Measurements from ENCODE around the gene ARRDC3. TPM values are rescaled to one million over a fixed set of nuclear protein-coding genes. Genes with fewer than 3 reads are reported as not detected.

Gene ARRDC3
- total and polyA plus RNA-seq, 9 of the 15 experiments (the other 6 are each of a cell fraction or from before 2014, with no cell fraction given): 15.3 to 58.1 (median 39.4) TPM

DNA sequence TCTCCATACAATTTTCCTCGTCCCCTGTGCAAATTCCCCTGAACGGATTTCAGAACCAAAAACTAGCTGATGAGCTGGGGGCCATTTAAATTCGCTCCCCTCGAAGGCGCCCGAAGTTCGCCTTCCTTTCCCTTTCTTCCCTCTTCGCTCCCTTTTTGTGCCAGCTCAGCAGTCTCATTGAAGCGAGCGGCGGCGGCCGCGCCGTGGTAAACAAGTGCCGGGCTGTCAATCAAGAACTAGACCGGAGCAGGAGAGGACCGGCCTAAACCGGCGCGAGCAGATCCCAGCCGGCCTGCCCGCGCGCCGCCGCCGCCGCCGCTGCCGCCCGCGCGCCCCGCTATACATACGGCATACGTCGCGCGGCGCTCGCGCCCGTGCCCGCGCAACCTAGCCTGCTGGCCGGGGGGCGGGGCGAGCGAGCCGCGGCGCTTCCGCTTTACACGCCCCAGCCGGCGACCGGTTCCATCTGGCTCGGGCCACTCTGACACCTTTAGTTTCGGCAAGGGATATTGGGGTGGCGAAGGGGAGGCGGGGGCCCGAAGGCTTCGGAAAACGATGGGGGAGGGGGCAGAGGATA lies 3.1 kb downstream of the ARRDC3 start (continued):
- TF ChIP-seq, protein P1, sequence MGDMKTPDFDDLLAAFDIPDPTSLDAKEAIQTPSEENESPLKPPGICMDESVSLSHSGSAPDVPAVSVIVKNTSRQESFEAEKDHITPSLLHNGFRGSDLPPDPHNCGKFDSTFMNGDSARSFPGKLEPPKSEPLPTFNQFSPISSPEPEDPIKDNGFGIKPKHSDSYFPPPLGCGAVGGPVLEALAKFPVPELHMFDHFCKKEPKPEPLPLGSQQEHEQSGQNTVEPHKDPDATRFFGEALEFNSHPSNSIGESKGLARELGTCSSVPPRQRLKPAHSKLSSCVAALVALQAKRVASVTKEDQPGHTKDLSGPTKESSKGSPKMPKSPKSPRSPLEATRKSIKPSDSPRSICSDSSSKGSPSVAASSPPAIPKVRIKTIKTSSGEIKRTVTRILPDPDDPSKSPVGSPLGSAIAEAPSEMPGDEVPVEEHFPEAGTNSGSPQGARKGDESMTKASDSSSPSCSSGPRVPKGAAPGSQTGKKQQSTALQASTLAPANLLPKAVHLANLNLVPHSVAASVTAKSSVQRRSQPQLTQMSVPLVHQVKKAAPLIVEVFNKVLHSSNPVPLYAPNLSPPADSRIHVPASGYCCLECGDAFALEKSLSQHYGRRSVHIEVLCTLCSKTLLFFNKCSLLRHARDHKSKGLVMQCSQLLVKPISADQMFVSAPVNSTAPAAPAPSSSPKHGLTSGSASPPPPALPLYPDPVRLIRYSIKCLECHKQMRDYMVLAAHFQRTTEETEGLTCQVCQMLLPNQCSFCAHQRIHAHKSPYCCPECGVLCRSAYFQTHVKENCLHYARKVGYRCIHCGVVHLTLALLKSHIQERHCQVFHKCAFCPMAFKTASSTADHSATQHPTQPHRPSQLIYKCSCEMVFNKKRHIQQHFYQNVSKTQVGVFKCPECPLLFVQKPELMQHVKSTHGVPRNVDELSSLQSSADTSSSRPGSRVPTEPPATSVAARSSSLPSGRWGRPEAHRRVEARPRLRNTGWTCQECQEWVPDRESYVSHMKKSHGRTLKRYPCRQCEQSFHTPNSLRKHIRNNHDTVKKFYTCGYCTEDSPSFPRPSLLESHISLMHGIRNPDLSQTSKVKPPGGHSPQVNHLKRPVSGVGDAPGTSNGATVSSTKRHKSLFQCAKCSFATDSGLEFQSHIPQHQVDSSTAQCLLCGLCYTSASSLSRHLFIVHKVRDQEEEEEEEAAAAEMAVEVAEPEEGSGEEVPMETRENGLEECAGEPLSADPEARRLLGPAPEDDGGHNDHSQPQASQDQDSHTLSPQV (IDR thresholded peaks at IDR 0.05): 0 out of 2 replicates have a peak, but pooled peaks have one; percentile 22
- TF ChIP-seq HDAC1 (IDR thresholded peaks at IDR 0.05) (no peak), NELFE (IDR thresholded peaks at IDR 0.05; ENCODE audit: insufficient read depth, insufficient read length) (no peak), SMAD2 (IDR thresholded peaks at IDR 0.05; ENCODE audit: low read depth, low read length) (no peak), ELF2 (CRISPR knock-in tag; IDR thresholded peaks at IDR 0.05) (0 out of 2 replicates have a peak, but pooled peaks have one; percentile 53), FOSL1 (tag; conservative IDR thresholded peaks at IDR 0.05) (peak; percentile 41; the same call in 1 of the 2 replicates), ILK (tag; IDR thresholded peaks at IDR 0.05; ENCODE audit: borderline replicate concordance, low read depth) (no peak), SIX5 (IDR thresholded peaks at IDR 0.05; ENCODE audit: borderline replicate concordance in 1 of 2, insufficient read depth in 1 of 2, low read depth in 1 of 2, low read length in 2 of 2) (no peak)
- TF ChIP-seq, protein P2, sequence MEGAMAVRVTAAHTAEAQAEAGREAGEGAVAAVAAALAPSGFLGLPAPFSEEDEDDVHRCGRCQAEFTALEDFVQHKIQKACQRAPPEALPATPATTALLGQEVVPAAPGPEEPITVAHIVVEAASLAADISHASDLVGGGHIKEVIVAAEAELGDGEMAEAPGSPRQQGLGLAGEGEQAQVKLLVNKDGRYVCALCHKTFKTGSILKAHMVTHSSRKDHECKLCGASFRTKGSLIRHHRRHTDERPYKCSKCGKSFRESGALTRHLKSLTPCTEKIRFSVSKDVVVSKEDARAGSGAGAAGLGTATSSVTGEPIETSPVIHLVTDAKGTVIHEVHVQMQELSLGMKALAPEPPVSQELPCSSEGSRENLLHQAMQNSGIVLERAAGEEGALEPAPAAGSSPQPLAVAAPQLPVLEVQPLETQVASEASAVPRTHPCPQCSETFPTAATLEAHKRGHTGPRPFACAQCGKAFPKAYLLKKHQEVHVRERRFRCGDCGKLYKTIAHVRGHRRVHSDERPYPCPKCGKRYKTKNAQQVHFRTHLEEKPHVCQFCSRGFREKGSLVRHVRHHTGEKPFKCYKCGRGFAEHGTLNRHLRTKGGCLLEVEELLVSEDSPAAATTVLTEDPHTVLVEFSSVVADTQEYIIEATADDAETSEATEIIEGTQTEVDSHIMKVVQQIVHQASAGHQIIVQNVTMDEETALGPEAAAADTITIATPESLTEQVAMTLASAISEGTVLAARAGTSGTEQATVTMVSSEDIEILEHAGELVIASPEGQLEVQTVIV (CRISPR knock-in tag; IDR thresholded peaks at IDR 0.05; ENCODE audit: borderline replicate concordance): 0 out of 2 replicates have a peak, but pooled peaks have one; percentile 8
- TF ChIP-seq, protein P3, sequence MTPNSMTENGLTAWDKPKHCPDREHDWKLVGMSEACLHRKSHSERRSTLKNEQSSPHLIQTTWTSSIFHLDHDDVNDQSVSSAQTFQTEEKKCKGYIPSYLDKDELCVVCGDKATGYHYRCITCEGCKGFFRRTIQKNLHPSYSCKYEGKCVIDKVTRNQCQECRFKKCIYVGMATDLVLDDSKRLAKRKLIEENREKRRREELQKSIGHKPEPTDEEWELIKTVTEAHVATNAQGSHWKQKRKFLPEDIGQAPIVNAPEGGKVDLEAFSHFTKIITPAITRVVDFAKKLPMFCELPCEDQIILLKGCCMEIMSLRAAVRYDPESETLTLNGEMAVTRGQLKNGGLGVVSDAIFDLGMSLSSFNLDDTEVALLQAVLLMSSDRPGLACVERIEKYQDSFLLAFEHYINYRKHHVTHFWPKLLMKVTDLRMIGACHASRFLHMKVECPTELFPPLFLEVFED (CRISPR knock-in tag; conservative IDR thresholded peaks at IDR 0.05): peak; percentile 81
- TF ChIP-seq, protein P4, sequence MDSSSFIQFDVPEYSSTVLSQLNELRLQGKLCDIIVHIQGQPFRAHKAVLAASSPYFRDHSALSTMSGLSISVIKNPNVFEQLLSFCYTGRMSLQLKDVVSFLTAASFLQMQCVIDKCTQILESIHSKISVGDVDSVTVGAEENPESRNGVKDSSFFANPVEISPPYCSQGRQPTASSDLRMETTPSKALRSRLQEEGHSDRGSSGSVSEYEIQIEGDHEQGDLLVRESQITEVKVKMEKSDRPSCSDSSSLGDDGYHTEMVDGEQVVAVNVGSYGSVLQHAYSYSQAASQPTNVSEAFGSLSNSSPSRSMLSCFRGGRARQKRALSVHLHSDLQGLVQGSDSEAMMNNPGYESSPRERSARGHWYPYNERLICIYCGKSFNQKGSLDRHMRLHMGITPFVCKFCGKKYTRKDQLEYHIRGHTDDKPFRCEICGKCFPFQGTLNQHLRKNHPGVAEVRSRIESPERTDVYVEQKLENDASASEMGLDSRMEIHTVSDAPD (CRISPR knock-in tag; IDR thresholded peaks at IDR 0.05): no peak
- TF ChIP-seq, protein P5, sequence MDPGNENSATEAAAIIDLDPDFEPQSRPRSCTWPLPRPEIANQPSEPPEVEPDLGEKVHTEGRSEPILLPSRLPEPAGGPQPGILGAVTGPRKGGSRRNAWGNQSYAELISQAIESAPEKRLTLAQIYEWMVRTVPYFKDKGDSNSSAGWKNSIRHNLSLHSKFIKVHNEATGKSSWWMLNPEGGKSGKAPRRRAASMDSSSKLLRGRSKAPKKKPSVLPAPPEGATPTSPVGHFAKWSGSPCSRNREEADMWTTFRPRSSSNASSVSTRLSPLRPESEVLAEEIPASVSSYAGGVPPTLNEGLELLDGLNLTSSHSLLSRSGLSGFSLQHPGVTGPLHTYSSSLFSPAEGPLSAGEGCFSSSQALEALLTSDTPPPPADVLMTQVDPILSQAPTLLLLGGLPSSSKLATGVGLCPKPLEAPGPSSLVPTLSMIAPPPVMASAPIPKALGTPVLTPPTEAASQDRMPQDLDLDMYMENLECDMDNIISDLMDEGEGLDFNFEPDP (CRISPR knock-in tag; IDR thresholded peaks at IDR 0.05): no peak
